ENCODE results near the gene UNC5B.

Gene UNC5B

DNA sequence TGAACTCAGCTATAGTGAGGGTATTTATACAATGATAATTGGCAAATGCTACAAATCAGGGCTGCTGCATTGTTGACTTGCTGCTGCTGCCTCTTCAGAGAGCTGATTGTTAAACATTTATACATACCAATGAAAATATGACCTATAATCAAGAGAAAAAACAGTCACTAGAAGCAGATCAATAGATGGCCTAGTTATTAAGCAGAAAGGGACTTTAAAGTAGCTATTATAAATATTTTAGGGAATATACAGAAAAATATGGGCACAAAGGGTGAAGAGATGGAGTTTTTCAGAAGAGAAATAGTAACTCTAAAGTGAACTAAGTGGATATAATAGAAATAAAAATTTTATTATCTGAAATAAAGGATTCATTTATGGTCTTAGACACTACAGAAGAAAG is 14.4 kb upstream of the UNC5B start:
- no peak overlapping the region for H3K27ac ChIP-seq
- TF ChIP-seq, protein P1, sequence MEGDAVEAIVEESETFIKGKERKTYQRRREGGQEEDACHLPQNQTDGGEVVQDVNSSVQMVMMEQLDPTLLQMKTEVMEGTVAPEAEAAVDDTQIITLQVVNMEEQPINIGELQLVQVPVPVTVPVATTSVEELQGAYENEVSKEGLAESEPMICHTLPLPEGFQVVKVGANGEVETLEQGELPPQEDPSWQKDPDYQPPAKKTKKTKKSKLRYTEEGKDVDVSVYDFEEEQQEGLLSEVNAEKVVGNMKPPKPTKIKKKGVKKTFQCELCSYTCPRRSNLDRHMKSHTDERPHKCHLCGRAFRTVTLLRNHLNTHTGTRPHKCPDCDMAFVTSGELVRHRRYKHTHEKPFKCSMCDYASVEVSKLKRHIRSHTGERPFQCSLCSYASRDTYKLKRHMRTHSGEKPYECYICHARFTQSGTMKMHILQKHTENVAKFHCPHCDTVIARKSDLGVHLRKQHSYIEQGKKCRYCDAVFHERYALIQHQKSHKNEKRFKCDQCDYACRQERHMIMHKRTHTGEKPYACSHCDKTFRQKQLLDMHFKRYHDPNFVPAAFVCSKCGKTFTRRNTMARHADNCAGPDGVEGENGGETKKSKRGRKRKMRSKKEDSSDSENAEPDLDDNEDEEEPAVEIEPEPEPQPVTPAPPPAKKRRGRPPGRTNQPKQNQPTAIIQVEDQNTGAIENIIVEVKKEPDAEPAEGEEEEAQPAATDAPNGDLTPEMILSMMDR (conservative IDR thresholded peaks at IDR 0.05), result no peak

DNA sequence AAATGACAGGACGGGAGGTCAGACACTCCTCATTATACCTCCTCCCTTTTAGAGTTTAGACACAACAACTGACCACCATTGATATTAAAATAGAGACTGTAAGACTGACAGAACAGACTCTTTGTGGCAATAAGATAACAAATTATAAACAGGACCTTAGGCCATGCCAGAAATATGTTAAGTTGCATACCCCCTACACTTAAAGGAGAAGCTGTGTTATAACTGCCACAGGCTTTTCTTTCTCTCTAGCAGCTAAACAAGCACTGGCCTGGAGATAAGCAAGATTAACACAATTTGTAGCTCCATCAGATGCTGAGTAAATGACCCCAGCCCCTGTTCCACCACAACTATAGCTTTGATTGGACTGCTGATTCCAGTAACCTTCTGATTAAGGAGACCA is 10.5 kb upstream of the UNC5B start:
- TF ChIP-seq, protein P1 (conservative IDR thresholded peaks at IDR 0.05), result no peak
- no peak overlapping the region for H3K27ac ChIP-seq

DNA sequence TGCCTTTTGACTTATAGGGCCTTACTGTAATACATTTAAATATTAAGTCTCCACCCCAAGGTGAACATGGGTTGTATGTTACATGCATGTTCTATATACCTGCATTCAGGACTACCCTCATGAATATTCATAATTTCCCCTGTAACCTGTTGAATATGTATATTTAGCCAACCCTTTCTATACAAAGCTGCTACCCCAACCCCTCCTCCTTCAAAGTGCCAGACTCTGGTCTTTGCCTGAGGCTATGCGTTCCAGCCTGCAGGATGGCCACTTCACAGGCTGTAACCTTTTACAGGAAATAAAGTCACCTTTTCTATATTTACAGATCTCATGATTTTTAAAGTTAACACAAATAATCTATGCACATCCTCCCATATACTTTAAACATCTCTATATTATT is 10.1 kb upstream of the UNC5B start:
- no peak overlapping the region for H3K27ac ChIP-seq
- TF ChIP-seq, protein P1 (conservative IDR thresholded peaks at IDR 0.05), result no peak

DNA sequence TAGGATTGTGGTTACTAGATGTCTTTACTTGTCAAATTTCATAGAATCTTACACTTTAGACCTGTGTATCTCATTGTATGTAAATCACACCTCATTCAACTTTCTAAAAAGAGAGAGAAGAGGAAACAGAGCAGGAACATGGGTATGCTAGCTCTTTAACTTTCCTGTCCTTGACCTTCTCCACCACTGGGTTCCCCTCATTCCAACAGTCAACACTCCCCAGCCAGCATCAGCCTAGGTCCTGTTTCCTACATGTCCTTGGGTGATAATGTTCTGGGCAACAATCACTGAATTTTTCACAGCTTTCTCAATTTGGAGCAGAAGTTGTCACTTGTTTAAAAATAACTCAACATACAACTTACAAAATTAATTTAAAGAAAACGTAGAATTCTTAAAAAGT is 9.2 kb upstream of the UNC5B start:
- H3K27ac ChIP-seq, result no peak overlapping the region

DNA sequence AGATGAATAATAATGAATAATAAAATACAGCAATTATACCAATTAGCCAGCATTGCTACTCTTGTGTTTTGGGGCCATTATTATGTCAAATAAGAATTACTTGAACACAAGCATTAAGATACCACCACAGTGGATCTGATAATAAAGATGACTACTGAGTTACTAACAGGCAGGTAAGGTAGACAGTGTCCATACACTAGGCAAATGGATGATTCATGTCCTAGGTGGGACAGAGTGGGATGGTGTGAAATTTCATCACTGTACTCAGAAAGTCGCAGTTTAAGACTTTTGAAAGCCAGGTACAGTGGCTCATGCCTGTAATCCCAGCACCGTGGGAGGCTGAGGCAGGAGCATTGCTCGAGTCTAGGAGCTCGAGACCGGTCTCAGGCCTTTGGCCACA is 8.7 kb upstream of the UNC5B start:
- H3K27ac ChIP-seq, result no peak overlapping the region
- TF ChIP-seq, protein P1 (conservative IDR thresholded peaks at IDR 0.05), result no peak

More for the DNA sequence above, 9.2 kb upstream of the UNC5B start:
- TF ChIP-seq, protein P1 (conservative IDR thresholded peaks at IDR 0.05), result no peak

DNA sequence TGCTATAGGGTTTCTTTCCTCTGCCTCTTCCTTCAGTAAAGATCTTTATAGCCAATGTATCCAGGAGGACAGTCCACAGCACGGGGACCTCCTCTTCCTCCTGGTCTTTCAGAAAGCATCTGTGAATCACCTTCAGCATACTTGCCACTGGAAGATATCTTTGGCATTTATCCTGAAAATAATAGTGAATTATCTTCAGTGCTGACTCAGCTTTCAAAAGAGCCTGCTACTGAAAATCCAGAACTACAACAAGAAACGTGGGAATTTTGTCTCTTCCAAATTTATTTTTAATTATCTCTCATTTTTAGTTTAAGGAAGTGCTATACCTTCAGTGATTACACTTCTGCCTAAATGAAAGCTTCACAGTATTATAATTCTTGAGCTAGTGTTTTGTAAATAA is 7.6 kb upstream of the UNC5B start:
- no peak overlapping the region for H3K27ac ChIP-seq
- TF ChIP-seq, protein P1 (conservative IDR thresholded peaks at IDR 0.05), result no peak

DNA sequence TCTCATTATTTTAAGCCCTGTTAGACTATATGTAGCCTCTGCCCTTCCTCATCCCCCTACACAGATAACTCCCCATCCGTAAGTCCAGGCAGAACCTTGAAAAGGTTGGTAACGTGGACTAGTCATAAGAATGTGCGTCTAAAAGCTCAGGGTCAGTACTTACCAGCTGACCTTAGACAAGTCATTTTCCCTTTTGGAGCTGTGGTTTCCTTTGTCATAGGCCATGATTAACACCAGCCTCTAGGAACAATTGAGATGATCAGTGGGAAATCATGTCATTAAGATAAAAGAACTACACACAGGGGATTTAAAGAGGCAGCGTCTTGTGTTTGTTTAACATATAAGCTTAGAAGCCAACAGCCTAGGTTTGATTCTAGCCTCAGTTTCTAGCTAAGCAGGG is 6.9 kb upstream of the UNC5B start:
- TF ChIP-seq, protein P1 (conservative IDR thresholded peaks at IDR 0.05), result no peak
- no peak overlapping the region for H3K27ac ChIP-seq

DNA sequence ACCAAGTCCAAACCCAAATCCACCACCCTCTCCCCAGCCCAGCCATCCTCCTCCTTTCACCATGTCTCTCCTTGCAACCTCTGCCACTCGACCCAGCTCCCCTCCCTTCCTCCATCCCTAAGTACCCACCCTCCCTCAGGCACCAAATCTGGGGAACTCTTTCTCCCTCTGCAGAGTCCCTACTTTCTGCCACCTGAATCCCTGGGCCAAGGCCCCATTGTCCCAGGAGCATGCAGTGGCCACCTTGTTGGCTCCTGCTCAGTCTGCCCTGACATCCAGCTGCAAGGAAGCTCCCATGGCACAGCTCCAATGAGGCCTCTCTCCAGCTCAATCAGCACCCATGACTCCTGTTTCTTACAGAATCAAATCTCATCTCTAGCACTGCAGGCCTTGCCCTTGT is 5.5 kb upstream of the UNC5B start:
- TF ChIP-seq, protein P1 (conservative IDR thresholded peaks at IDR 0.05), result no peak
- H3K27ac ChIP-seq, result no peak overlapping the region
